Liver (tissue), 2 donors: ENCODE measurements around the gene TMEM179.

ENCODE experiments used
- CTCF ChIP-seq: fragments of 150-350 bp; IDR thresholded peaks from 2 replicates; pipeline ENCODE4 v1.5.1; 2017; ENCODE audit warnings: improper control_type of control experiment, low read depth, low read length; ENCODE audit not compliant: missing input control
- MAX ChIP-seq: IDR thresholded peaks from 2 replicates; pipeline ENCODE4 v1.6.1; 2016; ENCODE audit warnings: antibody characterized with exemption
- YY1 ChIP-seq: IDR thresholded peaks from 2 replicates; pipeline ENCODE4 v1.6.1; 2016; ENCODE audit warnings: antibody characterized with exemption, mild to moderate bottlenecking
- ZBTB33 ChIP-seq: IDR thresholded peaks from 2 replicates; pipeline ENCODE4 v1.6.1; 2016; ENCODE audit warnings: antibody characterized with exemption
- donor health status: healthy.

GRCh38 chr14:104577426-104577825, 27.1 kb downstream of the TMEM179 start:
- TF ChIP-seq CTCF (no peak), ZBTB33 (no peak), MAX (no peak), YY1 (no peak)
